ENCODE data around the gene JSRP1.
A peak's percentile ranks its signal among the peaks of the same experiment; 100 is the strongest.

Gene JSRP1

DNA sequence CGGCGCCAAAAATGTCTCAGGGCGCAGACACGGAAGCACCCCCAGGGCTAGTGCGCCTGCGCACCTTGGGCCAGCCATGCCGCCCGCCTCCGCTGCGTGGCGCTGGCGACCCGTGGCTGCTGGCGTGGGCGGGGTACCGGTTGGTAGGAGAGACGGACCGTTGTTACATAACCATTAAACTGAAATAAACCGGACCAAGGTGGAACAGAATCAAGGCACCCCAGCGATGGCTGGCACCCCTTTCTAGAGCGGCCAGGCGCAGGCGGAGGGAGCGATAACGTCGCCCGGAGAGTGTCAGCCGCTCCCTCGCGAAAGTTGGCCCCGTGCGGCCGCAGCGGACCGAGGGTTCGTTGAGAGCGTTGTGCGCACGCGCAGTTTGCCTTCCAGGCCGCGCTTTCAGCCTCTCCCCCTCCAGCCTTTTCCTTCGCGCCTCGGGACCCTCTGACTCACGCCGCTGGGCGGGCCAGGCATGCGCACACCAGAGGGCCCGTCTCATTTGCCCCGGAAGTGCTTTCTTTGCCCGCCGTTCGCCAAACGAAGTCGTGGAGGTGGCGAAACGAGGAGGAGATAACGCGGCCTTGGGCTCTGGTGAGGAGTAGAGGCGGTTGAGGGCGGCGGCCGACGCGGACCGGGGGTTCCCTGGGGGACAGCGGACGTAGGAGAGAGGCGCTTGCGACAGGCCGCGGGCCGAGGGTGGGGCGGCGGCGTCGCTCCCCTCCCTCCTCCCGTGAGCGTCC is 19.7 kb downstream of the JSRP1 start, which contains the start of the genes PLEKHJ1 and SF3A2:
Gene PLEKHJ1, minus strand, starts transcription at position 16 of the 737 bp plus-strand sequence. CDS start 81 bp downstream, outside the sequence.
Gene SF3A2, plus strand, starts transcription at position 511 of the 737 bp plus-strand sequence. CDS start 6,595 bp downstream, outside the sequence.
- TF ChIP-seq, protein P1, sequence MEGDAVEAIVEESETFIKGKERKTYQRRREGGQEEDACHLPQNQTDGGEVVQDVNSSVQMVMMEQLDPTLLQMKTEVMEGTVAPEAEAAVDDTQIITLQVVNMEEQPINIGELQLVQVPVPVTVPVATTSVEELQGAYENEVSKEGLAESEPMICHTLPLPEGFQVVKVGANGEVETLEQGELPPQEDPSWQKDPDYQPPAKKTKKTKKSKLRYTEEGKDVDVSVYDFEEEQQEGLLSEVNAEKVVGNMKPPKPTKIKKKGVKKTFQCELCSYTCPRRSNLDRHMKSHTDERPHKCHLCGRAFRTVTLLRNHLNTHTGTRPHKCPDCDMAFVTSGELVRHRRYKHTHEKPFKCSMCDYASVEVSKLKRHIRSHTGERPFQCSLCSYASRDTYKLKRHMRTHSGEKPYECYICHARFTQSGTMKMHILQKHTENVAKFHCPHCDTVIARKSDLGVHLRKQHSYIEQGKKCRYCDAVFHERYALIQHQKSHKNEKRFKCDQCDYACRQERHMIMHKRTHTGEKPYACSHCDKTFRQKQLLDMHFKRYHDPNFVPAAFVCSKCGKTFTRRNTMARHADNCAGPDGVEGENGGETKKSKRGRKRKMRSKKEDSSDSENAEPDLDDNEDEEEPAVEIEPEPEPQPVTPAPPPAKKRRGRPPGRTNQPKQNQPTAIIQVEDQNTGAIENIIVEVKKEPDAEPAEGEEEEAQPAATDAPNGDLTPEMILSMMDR (conservative IDR thresholded peaks at IDR 0.05) = peak; percentile 100
- no peak; the same call in 1 of the 2 replicates for TF ChIP-seq ZFX (IDR thresholded peaks at IDR 0.05)
- H3K27ac ChIP-seq = peak within 1 kb of the TSS; percentile 95

DNA sequence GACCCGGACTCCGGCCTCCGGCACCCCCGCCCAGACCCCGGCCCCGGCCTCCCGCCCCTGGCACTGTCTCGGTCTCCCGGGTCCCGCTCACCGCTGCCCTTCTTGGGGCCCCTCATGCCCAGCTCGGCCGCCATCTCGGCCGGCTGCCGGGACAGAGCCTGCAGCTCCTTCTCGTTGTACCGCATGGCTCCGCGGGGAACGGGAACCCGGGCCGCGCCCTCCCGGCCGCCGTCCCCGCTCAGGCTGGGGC is 20.2 kb downstream of the JSRP1 start:
- H3K27ac ChIP-seq = peak overlapping the region; percentile 95

DNA sequence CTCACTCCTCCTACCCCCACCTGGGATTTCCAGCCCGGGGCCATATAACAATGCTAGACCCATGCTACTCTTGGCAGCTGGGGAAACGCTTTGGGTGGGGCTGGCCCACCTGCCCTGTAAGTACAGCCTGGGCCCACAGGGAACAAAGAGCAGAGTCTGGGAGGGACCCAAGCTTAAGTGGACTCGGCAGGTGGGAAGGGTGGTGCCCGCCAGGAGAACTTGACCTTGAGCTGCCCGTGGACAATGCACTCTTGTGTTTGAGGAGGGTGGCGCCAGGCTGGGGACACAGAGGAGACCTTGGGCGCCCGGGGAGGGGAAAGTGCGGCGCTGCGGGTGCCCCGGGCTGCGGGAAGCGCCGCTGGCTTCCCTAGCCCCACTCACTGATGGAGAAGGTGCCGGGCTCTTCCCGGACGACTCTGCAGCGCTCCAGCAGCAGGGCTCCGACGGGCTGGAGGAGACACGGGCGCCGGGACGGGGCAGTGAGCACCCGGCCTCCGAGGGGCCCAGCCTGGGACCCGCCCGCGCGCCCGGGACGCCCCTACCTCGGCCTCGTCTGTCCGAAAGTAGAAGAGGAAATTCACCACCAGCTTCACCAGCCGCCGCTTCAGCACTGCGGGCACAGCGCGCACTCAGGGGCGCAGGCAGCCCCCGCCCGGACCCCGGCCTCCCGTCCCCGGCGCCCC is 20.7 kb downstream of the JSRP1 start:
- peak overlapping the region; percentile 95 for H3K27ac ChIP-seq
- TF ChIP-seq, protein P1 (conservative IDR thresholded peaks at IDR 0.05) = no peak
- TF ChIP-seq ZFX (IDR thresholded peaks at IDR 0.05) = peak; percentile 76

More for the DNA sequence above, 20.2 kb downstream of the JSRP1 start:
- 0 out of 2 replicates have a peak, but pooled peaks have one; percentile 0 for TF ChIP-seq ZFX (IDR thresholded peaks at IDR 0.05)
- TF ChIP-seq, protein P1 (conservative IDR thresholded peaks at IDR 0.05) = no peak

DNA sequence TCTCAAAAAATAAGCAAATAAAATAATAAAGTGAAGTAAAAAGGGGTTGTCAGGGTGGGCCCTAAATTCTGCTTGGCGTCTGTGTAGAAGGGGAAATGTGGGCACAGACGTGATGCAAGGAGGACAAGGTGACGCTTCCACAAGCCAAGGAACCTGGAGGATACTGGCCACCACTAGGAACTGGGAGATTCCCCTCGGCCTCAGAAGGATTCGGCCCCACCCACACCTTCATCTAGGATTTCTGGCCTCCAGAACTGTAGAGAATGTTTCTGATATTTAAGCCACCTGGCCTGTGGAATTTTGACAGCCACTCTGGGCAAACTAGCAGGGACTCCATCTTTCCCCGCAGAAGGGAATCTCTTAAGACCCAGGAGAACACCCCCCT is 21.2 kb downstream of the JSRP1 start:
- no peak for TF ChIP-seq ZFX (IDR thresholded peaks at IDR 0.05)
- TF ChIP-seq, protein P1 (conservative IDR thresholded peaks at IDR 0.05) = no peak
- peak overlapping the region; percentile 95 for H3K27ac ChIP-seq

DNA sequence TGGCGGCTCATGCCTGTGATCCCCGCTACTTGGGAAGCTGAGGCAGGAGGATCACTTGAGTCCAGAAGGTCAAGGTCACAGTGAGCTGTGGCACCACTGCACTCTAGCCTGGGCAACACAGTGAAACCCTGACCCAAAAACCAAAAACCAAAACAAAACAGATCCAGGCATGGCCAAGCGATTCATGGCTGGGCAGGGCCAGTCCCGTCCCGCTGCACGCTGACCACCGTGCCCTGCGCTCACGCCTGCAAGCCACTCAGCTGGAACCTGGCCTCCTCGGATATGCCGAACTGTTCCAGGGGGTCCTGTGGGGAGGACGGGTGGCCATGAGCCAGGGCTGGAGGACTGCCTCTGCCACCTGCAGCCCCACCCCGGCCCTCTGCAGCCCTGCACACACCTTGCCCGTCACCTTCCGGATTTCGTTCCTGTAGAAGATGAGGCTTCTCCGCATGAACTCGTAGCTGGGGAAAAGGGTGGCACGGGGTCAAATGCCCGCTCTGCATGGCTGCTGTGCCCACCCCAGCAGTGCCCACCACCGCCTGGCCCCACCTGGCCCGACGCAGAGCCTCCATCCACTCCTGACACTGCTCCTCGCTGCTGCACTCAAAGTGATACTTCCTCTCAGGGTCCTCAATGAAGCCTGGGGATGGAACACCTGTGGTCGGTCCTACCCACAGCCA is 22.5 kb downstream of the JSRP1 start:
- peak overlapping the region; percentile 95; the same call in 1 of the 2 replicates for H3K27ac ChIP-seq
- TF ChIP-seq, protein P1 (conservative IDR thresholded peaks at IDR 0.05) = no peak
- no peak for TF ChIP-seq ZFX (IDR thresholded peaks at IDR 0.05)

DNA sequence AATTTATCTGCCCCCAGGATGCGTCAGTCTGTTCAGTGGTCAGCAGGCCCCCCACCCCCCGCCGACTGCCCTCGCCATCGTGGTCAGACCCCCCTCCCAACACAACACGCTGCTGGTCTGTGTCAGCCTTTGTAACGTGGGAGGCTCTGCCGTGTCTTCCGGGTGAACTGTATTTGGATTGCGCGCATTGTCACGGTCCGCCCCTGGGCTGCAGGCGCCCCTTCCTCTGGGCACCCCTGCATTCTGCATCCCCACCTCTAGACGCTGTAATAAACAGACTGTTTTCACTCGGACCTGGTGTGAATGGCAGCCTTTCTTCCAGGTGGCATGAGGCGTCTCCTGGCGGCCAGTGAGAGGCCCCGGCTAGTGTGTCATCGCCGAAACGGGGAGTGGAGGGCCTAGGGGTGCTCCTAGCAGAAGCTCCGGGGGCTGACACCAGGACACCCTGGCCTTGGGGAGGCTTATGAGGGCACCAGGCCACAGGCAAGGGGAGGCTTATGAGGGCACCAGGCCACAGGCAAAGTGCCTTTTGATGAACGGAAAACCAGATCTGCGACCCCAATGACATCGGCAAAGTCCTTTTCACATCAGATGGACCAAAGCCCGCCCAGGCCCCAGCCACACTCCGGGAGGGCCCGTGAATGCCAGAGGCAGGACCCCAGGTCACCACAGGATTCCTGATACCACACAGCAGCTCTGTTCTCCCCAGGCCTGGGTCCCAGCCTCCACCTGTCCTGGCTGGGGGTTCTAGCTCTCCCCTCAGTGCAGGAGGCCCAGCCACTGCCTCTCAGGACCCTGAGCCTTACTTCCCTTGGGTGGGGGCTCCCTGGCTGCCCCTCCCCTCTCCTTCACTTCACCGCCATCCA is 23.7 kb downstream of the JSRP1 start:
- H3K27ac ChIP-seq = no peak overlapping the region
- TF ChIP-seq ZFX (IDR thresholded peaks at IDR 0.05) = no peak
- TF ChIP-seq, protein P1 (conservative IDR thresholded peaks at IDR 0.05) = no peak
